HG03575 (cell line): ENCODE results near the gene TRAPPC3L.
A peak's percentile ranks its signal among the peaks of the same experiment; 100 is the strongest.

Experiments used
- ATAC-seq: cut with Tn5 transposase; IDR thresholded peaks from one replicate; pipeline ENCODE4 v1.9.1; 2021; ENCODE audit not compliant: unreplicated experiment, insufficient number of reproducible peaks, low FRiP score; ENCODE audit errors: extremely low read depth

TRAPPC3L gene

GRCh38 chr6:116561377-116562018 is 16.0 kb upstream of the TRAPPC3L start:
- ATAC-seq, result no peak

GRCh38 chr6:116560130-116560529 is 14.6 kb upstream of the TRAPPC3L start:
- ATAC-seq, result no peak

- ATAC-seq, result no peak
Observed at GRCh38 chr6:116557893-116558292, 12.4 kb upstream of the TRAPPC3L start.

- no peak for ATAC-seq
Observed at GRCh38 chr6:116556814-116557415, 11.4 kb upstream of the TRAPPC3L start.

GRCh38 chr6:116556065-116556464 is 10.6 kb upstream of the TRAPPC3L start:
- ATAC-seq, result no peak

- no peak for ATAC-seq
Observed at GRCh38 chr6:116553451-116553850, 8.0 kb upstream of the TRAPPC3L start, which contains the start of gene CALHM4. CALHM4 (plus strand) TSS chr6:116553751; CDS start chr6:116553794, 43 bp downstream.

- ATAC-seq, result no peak
Observed at GRCh38 chr6:116550796-116551195, 5.3 kb upstream of the TRAPPC3L start.

GRCh38 chr6:116547358-116547757 is 1.9 kb upstream of the TRAPPC3L start:
- no peak for ATAC-seq

- ATAC-seq, result no peak
Observed at GRCh38 chr6:116543149-116543548, 2.3 kb downstream of the TRAPPC3L start.

- ATAC-seq, result no peak
Observed at GRCh38 chr6:116542426-116542825, 3.1 kb downstream of the TRAPPC3L start.

GRCh38 chr6:116536216-116536621 is 9.3 kb downstream of the TRAPPC3L start:
- peak; percentile 47 for ATAC-seq

- no peak for ATAC-seq
Observed at GRCh38 chr6:116535109-116535508, 10.4 kb downstream of the TRAPPC3L start.

- no peak for ATAC-seq
Observed at GRCh38 chr6:116533233-116533957, 12.1 kb downstream of the TRAPPC3L start.

- no peak for ATAC-seq
Observed at GRCh38 chr6:116531675-116532570, 13.6 kb downstream of the TRAPPC3L start.

GRCh38 chr6:116530436-116530835 is 15.0 kb downstream of the TRAPPC3L start:
- no peak for ATAC-seq

- no peak for ATAC-seq
Observed at GRCh38 chr6:116529466-116530290, 15.8 kb downstream of the TRAPPC3L start.

GRCh38 chr6:116528780-116529179 is 16.7 kb downstream of the TRAPPC3L start:
- no peak for ATAC-seq

- ATAC-seq, result no peak
Observed at GRCh38 chr6:116528133-116528532, 17.4 kb downstream of the TRAPPC3L start.
